ENCODE measurements around the gene LRRC7. TPM values are rescaled to one million over a fixed set of nuclear protein-coding genes. Genes with fewer than 3 reads are reported as not detected.

LRRC7 gene
- total and polyA plus RNA-seq, 9 donors, result 9.0 to 28.6 (median 12.8) TPM

DNA sequence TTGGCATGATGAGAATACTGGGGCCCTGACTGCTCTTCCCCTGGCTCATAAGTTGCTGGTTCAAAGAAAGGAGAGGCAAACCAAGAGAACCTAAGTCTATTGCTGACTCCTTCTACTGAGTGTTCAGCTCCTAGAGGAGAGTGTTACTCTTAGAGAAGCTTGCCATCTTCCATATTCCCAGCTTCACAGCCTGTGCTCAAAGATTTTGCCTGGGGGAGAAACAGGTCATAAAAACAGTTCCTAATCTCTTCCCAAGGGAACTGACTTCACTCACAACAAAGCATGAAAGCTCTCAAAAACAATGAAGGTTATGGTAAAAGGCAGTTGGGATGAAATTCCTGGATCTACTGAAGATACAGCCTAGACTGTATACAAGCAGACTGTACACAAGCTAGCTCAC is 600.6 kb downstream of the LRRC7 start:
- Histone ChIP-seq H3K36me3 (ENCODE audit: control insufficient read depth, insufficient read depth, low read length) (peaks cover 7% of the 10 kb centered on the region), H3K27ac (ENCODE audit: low read length) (no peak overlapping the region), H3K4me3 (ENCODE audit: low read length) (no peak overlapping the region), H3K4me1 (ENCODE audit: control insufficient read depth, insufficient read depth, low read length) (no peaks in the 10 kb centered on the region), H3K9me3 (replicated peaks; ENCODE audit: control insufficient read depth, low read depth, low read length) (no peaks in the 10 kb centered on the region), H3K27me3 (ENCODE audit: control insufficient read depth, insufficient read depth, low read length) (no peaks in the 10 kb centered on the region)
- no peak for DNase-seq

DNA sequence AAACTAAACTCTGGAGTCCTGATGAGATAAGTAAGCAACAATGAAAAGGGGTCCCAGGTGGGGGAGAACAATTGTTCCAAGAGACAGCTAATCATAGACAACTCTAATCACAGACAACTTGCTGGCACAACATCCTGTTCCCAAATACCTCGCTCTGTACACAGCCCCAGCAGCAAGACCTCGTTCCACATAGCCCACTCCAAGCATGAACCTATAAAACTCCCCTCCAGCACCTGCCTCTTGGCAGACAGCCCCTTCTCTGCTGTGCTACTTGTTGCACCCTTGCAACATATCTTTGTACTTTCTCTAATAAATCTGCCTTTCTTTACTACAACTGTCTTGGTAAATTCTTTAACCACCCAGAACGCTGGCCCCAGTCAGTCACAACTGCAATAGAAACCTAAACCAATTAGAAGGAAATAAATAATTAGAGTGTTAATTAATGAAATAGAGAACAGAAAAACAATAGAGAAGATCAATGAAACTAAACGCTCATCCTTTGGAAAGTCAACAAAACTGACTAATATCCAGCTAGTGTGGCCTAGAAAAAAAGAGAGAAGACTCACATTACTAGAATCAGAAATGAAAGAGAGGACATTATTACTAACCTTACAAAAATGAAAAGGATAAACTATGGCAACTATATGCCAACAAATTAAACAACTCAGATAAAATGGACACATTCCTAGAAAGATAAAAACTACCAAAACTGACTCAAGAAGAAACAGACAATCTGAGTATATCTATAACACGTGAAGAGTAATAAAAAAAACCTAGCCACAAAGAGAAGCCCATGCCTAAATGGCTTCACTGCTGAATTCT is 601.5 kb downstream of the LRRC7 start:
- no peak for DNase-seq
- WGBS (ENCODE audit: insufficient coverage), result 92% methylated on average over 2 of the region's 5 CpGs
- H3K4me3 ChIP-seq (ENCODE audit: low read length), result no peak overlapping the region
- no peaks in the 10 kb centered on the region for H3K27me3 ChIP-seq (ENCODE audit: control insufficient read depth, insufficient read depth, low read length)
- H3K9me3 ChIP-seq (replicated peaks; ENCODE audit: control insufficient read depth, low read depth, low read length), result no peaks in the 10 kb centered on the region
- no peaks in the 10 kb centered on the region for H3K4me1 ChIP-seq (ENCODE audit: control insufficient read depth, insufficient read depth, low read length)
- peaks cover 5% of the 10 kb centered on the region for H3K36me3 ChIP-seq (ENCODE audit: control insufficient read depth, insufficient read depth, low read length)
- no peak overlapping the region for H3K27ac ChIP-seq (ENCODE audit: low read length)

DNA sequence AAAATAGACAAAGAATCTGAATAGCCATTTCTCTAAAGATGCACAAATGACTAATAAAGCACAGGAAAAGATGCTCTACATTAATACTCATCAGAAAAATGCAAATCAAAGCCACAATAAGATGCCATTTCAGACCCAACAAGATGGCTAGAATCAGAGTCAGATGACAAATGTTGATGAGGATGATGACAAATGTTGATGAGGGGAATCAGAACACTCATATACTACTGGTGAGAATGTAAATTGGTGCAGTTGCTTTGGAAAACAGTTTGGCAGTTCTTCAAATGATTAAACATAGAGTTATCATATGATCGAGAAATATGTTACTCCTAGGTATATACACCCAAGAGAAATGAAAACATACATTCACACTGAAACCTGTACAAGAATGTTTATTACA is 603.8 kb downstream of the LRRC7 start:
- no peak overlapping the region for H3K27ac ChIP-seq (ENCODE audit: low read length)
- no peak for DNase-seq
- H3K9me3 ChIP-seq (replicated peaks; ENCODE audit: control insufficient read depth, low read depth, low read length), result no peaks in the 10 kb centered on the region
- H3K4me3 ChIP-seq (ENCODE audit: low read length), result no peak overlapping the region
- H3K4me1 ChIP-seq (ENCODE audit: control insufficient read depth, insufficient read depth, low read length), result no peaks in the 10 kb centered on the region
- WGBS (ENCODE audit: insufficient coverage), result no CpG with 5 or more reads among the region's 1 CpG
- peaks cover 3% of the 10 kb centered on the region for H3K36me3 ChIP-seq (ENCODE audit: control insufficient read depth, insufficient read depth, low read length)
- no peaks in the 10 kb centered on the region for H3K27me3 ChIP-seq (ENCODE audit: control insufficient read depth, insufficient read depth, low read length)

All from muscle of leg (tissue), 11 donors.